NCI-H187 treated with DMSO at 0.1 percent for 48 hours (cell line): ENCODE results near the gene HMHB1.
"Not testable (repeated sequence)": the region's sequence is repeated elsewhere in the genome, so short reads cannot be mapped to it uniquely, and the experiment has no call there.

Experiments
- DNase-seq: peaks from one replicate; lab custom pipeline; 2025; lab: John Stamatoyannopoulos, UW

Gene HMHB1

GRCh38 chr5:143801252-143801939 lies 10.6 kb upstream of the HMHB1 start:
- no peak for DNase-seq

- DNase-seq = no peak
Observed at GRCh38 chr5:143805861-143806260, 6.1 kb upstream of the HMHB1 start.

DNA sequence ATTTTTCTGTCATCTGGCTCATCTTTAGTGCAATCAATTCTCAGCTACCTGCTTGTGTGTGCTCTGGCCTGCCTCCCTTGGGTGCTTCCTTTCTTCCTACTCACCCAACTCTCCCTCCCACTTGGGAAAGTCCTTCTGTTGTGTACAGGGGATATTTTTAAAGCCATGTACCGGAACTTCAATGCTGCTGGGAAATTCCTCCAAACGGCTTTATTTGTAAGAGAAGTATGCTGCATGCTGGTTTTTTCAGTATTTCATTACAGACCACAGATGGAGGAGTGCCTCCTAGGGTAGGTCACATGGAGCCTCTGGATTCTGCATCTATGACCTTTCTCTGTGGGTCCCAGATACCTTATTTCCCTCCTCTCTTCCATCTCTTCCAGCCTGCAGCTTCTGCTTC lies 5.4 kb upstream of the HMHB1 start:
- DNase-seq = no peak

- DNase-seq = no peak
Observed at GRCh38 chr5:143807401-143807800, 4.6 kb upstream of the HMHB1 start.

DNA sequence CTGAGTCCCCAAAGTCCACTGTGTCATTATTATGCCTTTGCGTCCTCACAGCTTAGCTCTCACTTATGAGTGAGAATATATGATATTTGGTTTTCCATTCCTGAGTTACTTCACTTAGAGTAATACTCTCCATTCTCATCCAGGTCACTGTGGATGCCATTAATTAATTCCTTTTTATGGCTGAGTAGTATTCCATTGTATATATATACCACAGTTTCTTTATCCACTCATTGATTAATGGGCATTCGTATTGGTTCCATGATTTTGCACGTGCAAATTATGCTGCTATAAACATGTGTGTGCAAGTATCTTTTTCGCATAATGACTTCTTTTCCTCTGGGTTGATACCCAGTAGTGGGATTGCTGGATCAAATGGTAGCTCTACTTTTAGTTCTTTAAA lies 4.4 kb downstream of the HMHB1 start:
- DNase-seq = not testable (repeated sequence)

- DNase-seq = no peak
Observed at GRCh38 chr5:143819716-143820115, 7.8 kb downstream of the HMHB1 start.

- DNase-seq = no peak
Observed at GRCh38 chr5:143820451-143820850, 8.5 kb downstream of the HMHB1 start.

DNA sequence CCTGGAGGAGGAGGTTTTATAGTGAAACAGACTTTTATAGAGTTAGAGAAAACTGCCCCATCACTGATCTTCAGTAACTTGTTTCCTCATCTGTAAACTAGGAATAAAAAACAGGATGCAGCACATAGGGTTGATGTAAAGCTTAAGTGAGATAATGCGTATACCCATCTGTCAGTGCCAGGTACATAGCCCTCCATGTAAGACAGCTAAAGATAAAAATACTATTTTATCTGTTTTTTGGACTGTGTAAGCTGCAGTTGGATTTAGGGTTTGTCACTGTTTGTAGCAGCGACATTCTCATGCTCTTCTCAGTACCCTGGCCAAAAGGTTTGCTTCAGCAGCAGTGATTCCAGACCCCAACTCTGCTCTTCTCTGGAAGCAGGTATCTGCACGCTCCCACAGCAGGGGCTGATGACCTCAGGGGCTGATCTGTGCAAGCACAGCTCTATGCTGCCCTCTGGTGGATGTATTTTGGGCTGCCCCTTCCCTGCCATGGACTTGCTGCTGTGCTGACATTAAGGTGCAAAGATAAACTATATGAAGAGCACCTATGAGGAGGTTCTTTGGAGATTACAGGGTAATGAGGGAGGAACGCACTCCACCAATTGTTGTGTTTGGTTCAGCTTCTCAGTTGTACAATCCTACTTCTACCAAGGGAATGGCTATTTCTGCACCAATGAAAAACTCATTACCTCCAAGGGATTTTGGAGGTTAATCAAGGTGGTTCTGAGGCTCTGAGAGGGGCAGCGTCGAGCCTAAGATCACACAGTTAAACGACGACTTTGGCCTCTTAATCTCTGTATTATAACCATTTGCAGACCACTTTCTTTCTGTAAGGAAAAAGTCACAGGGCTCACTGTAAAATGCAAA lies 13.1 kb downstream of the HMHB1 start:
- DNase-seq = peak; percentile 26

DNA sequence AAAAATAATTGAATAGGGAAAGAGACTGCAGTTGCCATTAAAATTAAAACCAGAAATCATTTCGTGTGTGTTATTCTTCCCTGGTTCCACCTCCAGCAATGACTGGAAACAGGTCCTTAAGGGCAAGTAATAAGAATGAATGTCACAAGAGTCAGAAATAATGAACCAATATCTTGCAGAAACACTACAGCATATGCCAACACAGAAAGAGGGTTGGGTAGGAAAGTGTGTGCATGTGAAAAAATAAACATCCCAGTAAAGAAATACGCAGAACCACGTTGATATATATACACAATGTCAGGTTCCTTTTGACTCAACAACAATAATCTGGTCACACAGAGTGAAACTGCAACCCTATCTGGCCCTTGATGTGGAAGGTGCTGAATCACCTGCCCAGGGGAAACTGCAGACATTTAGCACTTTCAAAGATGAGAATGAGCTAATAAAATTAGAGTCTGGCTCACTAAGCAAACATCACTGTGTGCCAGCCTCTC lies 15.0 kb downstream of the HMHB1 start:
- no peak for DNase-seq

GRCh38 chr5:143828710-143829109 lies 16.7 kb downstream of the HMHB1 start:
- no peak for DNase-seq

- no peak for DNase-seq
Observed at GRCh38 chr5:143833177-143833576, 21.2 kb downstream of the HMHB1 start.

GRCh38 chr5:143835251-143835650 lies 23.3 kb downstream of the HMHB1 start:
- DNase-seq = no peak

- no peak for DNase-seq
Observed at GRCh38 chr5:143836161-143836725, 24.3 kb downstream of the HMHB1 start.

- DNase-seq = peak; percentile 20
Observed at GRCh38 chr5:143837306-143837848, 25.4 kb downstream of the HMHB1 start.

DNA sequence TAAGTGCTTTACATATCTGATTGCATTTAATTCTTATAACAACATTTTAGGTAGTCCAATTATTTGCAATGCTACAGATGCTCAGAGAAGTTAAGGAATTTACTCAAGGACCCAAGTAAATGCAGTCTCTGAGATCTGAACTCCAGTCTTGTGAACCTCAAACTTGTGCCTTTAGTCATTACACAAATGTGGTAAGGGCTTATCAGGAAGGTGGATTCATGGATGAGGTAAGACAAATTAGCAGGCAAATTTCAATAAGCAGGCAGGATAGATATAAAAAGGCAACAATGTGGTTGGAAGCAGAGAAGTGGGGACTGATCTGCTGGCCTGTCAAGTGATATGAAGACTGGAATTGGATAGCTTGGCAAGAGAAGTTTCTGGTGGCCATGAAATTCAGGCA lies 29.5 kb downstream of the HMHB1 start:
- no peak for DNase-seq

DNA sequence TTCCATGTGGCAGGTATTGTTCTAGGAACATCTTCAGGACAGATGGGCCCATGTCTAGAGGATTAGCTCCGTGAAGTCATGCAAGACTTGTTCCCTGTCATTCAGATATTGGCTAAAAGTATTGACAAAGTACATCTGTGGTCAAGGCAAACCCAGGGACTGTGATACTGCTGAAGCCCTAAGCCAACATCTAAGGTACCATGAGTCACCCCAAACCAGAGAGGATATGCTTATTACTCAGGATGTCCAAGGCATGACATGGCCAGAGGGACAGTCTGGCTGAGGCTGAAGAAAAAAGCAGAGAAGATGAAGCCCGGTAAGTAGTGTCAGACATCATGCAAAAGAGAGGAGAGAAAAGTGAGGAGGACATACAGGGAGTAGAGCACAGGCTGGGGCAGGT lies 31.0 kb downstream of the HMHB1 start:
- DNase-seq = no peak

- no peak for DNase-seq
Observed at GRCh38 chr5:143843461-143843860, 31.5 kb downstream of the HMHB1 start.

DNA sequence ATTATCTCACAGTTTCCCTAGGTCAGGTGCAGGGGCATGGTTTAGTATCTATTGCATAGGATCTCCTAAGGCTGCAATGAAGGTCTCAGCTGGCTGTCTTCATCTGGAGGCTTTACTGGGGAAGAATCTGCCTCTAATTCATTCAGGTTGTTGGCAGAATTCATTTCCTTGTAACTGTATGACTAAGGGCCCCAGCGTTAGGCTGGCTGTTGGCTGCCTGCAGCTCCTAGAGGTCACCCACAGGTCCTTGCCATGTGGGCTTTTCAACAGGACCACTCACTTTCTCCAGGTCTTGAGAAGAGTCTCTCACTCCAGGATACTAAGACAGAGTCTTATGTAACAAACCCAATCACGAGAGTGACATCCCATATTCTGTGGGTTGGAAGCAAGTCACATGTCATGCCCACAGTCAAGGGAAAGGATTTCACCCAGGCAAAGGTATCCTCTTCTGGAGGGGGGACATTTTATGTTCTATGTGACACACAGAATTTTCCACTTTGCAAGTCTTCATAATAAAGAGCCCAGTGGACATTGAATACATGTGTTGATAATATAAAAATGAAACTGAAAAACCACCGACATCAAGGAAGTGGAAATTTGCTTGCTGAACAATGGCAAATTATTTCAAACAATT lies 38.2 kb downstream of the HMHB1 start:
- no peak for DNase-seq

DNA sequence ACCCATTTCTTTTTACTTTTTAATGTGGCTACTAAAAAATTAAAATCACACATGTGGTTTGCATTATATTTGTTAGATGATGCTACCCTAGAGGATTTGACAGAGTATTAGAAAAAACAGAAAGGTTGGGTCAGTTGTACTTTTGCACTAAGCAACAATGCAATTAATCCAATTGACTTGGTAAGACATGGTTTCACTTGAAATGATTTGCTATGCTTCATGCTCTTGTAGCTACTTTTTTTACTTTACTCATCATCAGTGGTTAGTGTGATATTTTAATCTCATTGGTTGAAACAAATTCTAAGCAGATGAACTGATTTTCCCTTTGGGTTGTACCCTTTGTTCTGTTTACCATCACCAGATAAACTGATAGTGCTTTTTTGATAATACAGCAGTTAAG lies 39.4 kb downstream of the HMHB1 start:
- DNase-seq = no peak

DNA sequence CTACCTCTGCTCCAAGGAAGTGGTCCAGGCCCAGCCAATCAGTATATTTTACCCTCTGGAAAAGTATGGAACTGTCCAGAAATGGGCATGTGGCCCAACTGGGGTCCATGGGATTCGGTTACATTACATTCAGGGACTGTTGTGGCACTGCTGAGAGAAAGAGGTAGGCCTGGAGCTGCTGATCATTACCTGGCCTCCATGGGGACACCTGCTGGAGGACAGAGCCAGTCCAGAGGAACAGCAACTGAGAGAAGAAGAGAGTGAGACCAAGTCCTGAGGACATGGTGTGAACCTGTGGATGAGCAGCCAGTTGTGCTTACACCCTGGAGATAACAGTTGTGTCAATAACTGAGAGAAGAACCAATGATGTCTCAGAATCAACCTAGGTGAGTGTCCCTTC lies 48.2 kb downstream of the HMHB1 start:
- no peak for DNase-seq

GRCh38 chr5:143862271-143862670 lies 50.3 kb downstream of the HMHB1 start:
- DNase-seq = no peak

GRCh38 chr5:143865426-143866025 lies 53.6 kb downstream of the HMHB1 start:
- no peak for DNase-seq
